Activated B cell treated with CpG ODN at 0.5 μM for 24 hours (primary cell): ENCODE results near the gene RGS7. TPM values are rescaled to one million over a fixed set of nuclear protein-coding genes. Genes with fewer than 3 reads are reported as not detected.

Source experiments
- ATAC-seq: fragments of 200-7000 bp; cut with Tn5 transposase; one replicate; pipeline ENCODE4 v1.10.0; 2021; ENCODE audit warnings: low read depth, mild to moderate bottlenecking, moderate library complexity
- CTCF ChIA-PET: fragments of 350-600 bp; sonication (Branson Sonifier 250); formaldehyde crosslinking; loops from one replicate; lab custom pipeline; 2021; ENCODE audit warnings: antibody characterized with exemption; lab: Charles Lee
- POLR2A ChIA-PET: fragments of 350-600 bp; sonication (Branson Sonifier 250); formaldehyde crosslinking; loops from one replicate; lab custom pipeline; 2021; ENCODE audit warnings: antibody characterized with exemption; lab: Charles Lee
- DNase-seq: peaks from one replicate; pipeline ENCODE4 v3.0.0; 2022
- H3K27ac Mint-ChIP-seq: one replicate; pipeline ENCODE4 v1.8.0; 2020; ENCODE audit warnings: mixed read lengths
- H3K27me3 Mint-ChIP-seq: one replicate; pipeline ENCODE4 v1.8.0; 2021; ENCODE audit warnings: mixed read lengths
- H3K36me3 Mint-ChIP-seq: one replicate; pipeline ENCODE4 v1.8.0; 2021; ENCODE audit warnings: low read depth, mixed read lengths
- H3K4me1 Mint-ChIP-seq: one replicate; pipeline ENCODE4 v1.8.0; 2021; ENCODE audit warnings: mixed read lengths
- H3K4me3 Mint-ChIP-seq: one replicate; pipeline ENCODE4 v1.8.0; 2020; ENCODE audit warnings: mild to moderate bottlenecking, mixed read lengths
- H3K9me3 Mint-ChIP-seq: one replicate; pipeline ENCODE4 v1.8.0; 2020; ENCODE audit warnings: mixed read lengths
- intact Hi-C: fragments of 100-400 bp; cut with micrococcal nuclease; formaldehyde crosslinking; loops from one replicate; pipeline ENCODE4 v1.15.1; 2024
- total RNA-seq: library from RNA; stranded (reverse); gene quantifications from 2 replicates; pipeline ENCODE4 v1.2.3, GENCODE V29; 2022
- TF ChIP-seq, protein P1 (sequence below): fragments of 200-600 bp; IDR thresholded peaks from one replicate; pipeline ENCODE4 v1.8.0; 2022; ENCODE audit warnings: antibody characterized with exemption, mild to moderate bottlenecking

The RGS7 gene
- total RNA-seq, 1 donor from 2014 or later = 0.49 TPM

DNA sequence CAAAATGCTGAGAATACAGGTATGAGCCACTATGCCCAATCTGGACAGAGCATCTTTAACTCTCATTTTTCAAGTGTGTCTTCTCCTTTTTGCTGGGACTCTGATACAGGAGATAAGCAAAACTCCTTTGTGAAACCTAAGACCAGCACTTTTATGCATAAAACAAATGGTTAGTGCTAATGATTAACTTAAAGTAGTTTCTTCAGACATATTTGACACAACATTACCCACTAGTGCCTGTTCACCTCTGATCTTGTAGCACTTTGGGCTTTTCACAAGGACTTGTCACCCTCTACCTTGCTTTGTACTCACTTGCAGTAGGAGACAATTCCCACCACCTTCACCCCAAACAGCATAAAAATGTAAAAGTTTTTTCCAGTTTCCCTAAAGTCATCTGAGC lies 216.3 kb downstream of the RGS7 start:
- Mint-ChIP-seq H3K27me3 (no peaks in the 10 kb centered on the region), H3K9me3 (no peaks in the 10 kb centered on the region), H3K4me3 (no peak overlapping the region), H3K4me1 (no peaks in the 10 kb centered on the region), H3K27ac (no peak overlapping the region), H3K36me3 (no peaks in the 10 kb centered on the region)
- ChIA-PET POLR2A (no interaction called here), CTCF (no interaction called here)
- intact Hi-C loops = no loop called here
- ATAC-seq (no peak), DNase-seq (no peak)
- TF ChIP-seq, protein P1, sequence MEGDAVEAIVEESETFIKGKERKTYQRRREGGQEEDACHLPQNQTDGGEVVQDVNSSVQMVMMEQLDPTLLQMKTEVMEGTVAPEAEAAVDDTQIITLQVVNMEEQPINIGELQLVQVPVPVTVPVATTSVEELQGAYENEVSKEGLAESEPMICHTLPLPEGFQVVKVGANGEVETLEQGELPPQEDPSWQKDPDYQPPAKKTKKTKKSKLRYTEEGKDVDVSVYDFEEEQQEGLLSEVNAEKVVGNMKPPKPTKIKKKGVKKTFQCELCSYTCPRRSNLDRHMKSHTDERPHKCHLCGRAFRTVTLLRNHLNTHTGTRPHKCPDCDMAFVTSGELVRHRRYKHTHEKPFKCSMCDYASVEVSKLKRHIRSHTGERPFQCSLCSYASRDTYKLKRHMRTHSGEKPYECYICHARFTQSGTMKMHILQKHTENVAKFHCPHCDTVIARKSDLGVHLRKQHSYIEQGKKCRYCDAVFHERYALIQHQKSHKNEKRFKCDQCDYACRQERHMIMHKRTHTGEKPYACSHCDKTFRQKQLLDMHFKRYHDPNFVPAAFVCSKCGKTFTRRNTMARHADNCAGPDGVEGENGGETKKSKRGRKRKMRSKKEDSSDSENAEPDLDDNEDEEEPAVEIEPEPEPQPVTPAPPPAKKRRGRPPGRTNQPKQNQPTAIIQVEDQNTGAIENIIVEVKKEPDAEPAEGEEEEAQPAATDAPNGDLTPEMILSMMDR = no peak

DNA sequence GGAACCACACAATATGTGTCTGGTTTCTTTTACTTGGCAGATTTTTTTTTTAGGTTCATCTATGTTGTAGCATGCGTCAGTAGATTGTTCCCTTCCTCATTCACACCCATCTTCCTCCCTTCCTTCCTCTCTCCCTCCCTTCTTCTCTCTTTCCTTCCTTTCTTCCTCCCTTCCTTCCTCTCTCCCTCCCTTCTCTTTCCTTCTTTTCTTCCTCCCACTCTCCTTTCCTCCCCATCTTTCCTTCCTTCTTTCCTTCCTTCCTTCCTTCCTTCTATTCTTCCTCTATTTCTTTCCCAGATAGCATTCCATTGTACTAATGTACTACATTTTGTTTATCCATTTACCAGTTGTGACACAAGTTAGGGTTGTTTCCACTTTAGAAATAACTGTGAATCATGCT lies 218.0 kb downstream of the RGS7 start:
- no peaks in the 10 kb centered on the region for H3K27me3 Mint-ChIP-seq
- H3K9me3 Mint-ChIP-seq = peaks cover 3% of the 10 kb centered on the region
- CTCF ChIA-PET = no interaction called here
- ATAC-seq = no peak
- DNase-seq = no peak
- no peaks in the 10 kb centered on the region for H3K4me1 Mint-ChIP-seq
- intact Hi-C loops = no loop called here
- TF ChIP-seq, protein P1 = no peak
- H3K4me3 Mint-ChIP-seq = no peak overlapping the region
- POLR2A ChIA-PET = no interaction called here
- no peak overlapping the region for H3K27ac Mint-ChIP-seq
- no peaks in the 10 kb centered on the region for H3K36me3 Mint-ChIP-seq

DNA sequence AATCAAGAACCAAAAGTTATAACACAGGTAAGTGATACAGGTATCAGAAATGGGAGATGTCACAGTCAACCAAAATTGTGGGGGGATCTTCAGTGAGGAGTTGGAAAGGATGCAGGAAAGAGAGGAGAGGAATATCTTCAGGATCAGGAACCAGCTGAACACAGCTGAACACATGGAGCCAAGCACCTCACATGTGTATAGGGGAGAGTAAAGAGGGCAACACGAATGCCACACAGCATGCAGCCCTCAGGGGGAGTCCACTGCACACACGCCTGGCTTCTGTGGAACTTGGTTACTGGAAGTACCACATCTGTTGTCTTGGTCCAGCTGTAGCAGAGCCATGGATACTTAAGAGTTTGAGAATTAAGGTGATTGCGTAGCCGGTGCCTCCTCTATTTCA lies 218.8 kb downstream of the RGS7 start:
- CTCF ChIA-PET = no interaction called here
- TF ChIP-seq, protein P1 = no peak
- no peaks in the 10 kb centered on the region for H3K27me3 Mint-ChIP-seq
- H3K27ac Mint-ChIP-seq = no peak overlapping the region
- no peak overlapping the region for H3K4me3 Mint-ChIP-seq
- no peaks in the 10 kb centered on the region for H3K36me3 Mint-ChIP-seq
- ATAC-seq = no peak
- peaks cover 3% of the 10 kb centered on the region for H3K9me3 Mint-ChIP-seq
- intact Hi-C loops = no loop called here
- no peaks in the 10 kb centered on the region for H3K4me1 Mint-ChIP-seq
- no peak for DNase-seq
- POLR2A ChIA-PET = no interaction called here

DNA sequence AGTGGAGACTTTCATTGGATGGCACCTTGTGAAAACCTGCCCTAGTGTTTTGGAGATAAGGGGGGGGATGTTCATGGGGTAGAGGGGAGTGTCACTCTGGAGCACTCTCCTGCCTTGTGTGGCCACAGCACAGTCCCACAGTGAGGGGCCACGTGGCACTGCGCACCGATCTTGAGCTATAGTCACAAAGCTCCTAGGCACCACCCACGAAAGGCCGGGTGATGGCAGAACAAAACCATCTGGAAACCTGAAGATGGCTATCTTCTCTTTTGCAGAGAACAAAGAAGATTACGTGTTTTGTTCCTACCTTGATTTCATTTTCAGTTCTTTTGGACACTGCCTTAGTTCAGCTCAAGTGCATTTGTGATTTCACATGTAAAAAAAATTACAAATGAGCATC lies 220.6 kb downstream of the RGS7 start:
- intact Hi-C loops = no loop called here
- POLR2A ChIA-PET = no interaction called here
- TF ChIP-seq, protein P1 = no peak
- peaks cover 3% of the 10 kb centered on the region for H3K9me3 Mint-ChIP-seq
- no peak overlapping the region for H3K27ac Mint-ChIP-seq
- ATAC-seq (no peak), DNase-seq (no peak)
- no peaks in the 10 kb centered on the region for H3K36me3 Mint-ChIP-seq
- H3K4me3 Mint-ChIP-seq = no peak overlapping the region
- no peaks in the 10 kb centered on the region for H3K4me1 Mint-ChIP-seq
- CTCF ChIA-PET = no interaction called here
- no peaks in the 10 kb centered on the region for H3K27me3 Mint-ChIP-seq

DNA sequence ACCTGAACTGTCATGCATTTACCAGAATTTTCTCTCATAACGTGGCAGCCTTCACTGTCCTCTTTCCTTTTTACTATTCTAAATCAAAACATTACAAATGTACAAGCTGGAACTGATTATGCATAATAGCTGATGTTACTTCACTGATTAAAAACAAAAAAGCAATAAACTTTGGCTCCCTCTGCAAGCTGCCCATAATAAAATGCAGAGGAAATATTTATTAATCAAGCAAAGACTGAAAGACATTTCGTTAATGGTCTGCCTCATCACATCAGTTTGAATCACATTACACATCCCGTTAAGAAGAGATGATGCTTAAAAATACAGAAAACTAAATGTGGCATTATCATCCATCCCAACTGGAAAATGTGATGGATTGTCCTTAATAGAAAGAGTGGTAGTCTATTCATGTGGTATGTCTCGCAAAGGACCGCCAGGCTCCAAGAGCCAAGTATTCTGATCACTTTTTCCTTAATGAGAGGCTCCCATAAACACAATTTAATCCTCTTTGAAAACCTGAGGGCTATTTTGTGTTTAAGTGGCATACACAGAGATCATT lies 225.3 kb downstream of the RGS7 start:
- POLR2A ChIA-PET = no interaction called here
- Mint-ChIP-seq H3K4me3 (no peak overlapping the region), H3K9me3 (peaks cover 3% of the 10 kb centered on the region), H3K27me3 (no peaks in the 10 kb centered on the region), H3K27ac (no peak overlapping the region), H3K36me3 (no peaks in the 10 kb centered on the region), H3K4me1 (no peaks in the 10 kb centered on the region)
- TF ChIP-seq, protein P1 = no peak
- intact Hi-C loops = no loop called here
- CTCF ChIA-PET = no interaction called here
- DNase-seq = no peak
- no peak for ATAC-seq
